ENCODE data around the gene ADAMTSL1.

GRCh38 chr9:18783909-18784308, 310.0 kb downstream of the ADAMTSL1 start:
- TF ChIP-seq CTCF (IDR thresholded peaks at IDR 0.05), result no peak
- TF ChIP-seq POLR2A (IDR thresholded peaks at IDR 0.05), result no peak
- no peak for TF ChIP-seq EP300 (IDR thresholded peaks at IDR 0.05; ENCODE audit: low read depth)

All from transverse colon (tissue), 3 donors.